GM18502 (cell line): ENCODE data around the gene SMC1A.

Experiments used
- ATAC-seq: cut with Tn5 transposase; IDR thresholded peaks from one replicate; pipeline ENCODE4 v1.9.1; 2021; ENCODE audit warnings: mild to moderate bottlenecking; ENCODE audit not compliant: unreplicated experiment, poor library complexity

Gene SMC1A

DNA sequence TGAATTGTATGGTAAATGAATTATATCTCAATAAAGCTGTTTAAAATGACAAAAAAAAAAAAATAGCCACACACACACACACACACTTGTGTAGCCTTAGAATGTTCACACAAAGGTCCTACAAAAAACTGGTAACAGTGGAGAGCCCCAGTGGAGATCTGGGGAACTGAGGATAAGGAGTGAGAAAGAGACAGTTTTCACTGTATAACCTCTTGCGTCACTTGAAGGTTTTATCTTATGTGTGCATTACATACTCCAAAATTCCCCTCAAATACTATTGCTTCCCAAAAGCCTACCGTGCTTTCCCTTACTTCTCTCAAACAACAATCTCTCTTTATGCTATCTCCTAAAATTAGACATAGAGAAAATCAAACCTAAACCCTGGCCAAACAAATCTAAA is 67.8 kb downstream of the SMC1A start:
- no peak for ATAC-seq

GRCh38 chrX:53347948-53348347 is 74.5 kb downstream of the SMC1A start:
- no peak for ATAC-seq

DNA sequence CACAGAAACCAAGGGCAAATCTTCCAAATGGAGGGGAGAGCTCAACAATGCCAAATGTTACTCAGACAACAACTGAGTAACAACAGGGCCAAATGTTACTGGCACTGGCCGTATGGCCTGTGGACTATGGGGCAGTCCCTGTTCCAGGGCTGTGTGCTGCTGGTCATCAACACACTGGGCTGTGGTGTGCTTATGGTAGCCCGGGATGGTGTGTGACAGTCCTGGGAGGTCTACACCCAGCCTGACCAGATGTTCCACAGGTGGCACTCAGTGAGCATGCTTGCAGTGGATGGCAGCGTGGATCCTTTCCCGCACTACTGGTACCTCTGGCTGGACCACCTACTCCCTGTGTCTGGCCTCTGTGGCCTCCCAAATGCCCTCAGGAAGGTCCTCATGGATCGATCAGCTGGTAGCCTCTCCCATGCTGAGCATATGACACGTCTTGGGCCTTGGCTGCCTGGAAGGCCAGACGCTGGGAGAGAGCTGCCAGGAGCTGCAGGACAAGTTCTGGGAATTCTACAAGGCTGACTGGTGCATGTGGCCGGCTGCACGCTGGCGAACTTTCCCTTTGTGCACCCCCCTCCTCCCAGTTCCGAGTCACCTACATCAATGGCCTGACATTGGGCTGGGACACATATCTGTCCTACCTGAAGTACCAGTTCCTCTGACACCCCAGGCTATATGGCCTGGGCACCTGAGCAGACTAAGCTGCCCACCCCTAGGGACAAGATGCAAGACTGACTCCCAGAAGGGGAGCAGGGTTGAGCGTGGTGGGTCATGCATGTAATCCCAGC is 81.4 kb downstream of the SMC1A start:
- ATAC-seq, result no peak

GRCh38 chrX:53337101-53337500 is 85.4 kb downstream of the SMC1A start:
- no peak for ATAC-seq

DNA sequence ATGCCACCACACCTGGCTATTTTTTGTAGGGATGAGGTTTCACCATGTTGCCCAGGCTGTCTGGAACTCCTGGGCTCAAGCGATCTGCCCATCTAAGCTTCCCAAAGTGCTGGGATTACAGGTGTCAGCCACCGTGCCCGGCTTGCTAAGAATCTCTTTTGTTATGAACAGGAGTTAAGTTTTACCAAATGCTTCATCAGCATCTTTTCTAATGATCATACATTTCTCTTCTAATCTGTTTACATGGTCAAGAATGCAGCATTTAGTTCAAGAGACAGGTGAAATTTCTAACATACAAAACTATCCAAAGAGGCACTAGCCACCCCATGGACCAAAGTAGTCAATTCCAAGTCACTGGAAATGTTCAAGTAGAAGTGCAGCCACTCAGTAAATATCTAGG is 88.6 kb downstream of the SMC1A start:
- ATAC-seq, result no peak

DNA sequence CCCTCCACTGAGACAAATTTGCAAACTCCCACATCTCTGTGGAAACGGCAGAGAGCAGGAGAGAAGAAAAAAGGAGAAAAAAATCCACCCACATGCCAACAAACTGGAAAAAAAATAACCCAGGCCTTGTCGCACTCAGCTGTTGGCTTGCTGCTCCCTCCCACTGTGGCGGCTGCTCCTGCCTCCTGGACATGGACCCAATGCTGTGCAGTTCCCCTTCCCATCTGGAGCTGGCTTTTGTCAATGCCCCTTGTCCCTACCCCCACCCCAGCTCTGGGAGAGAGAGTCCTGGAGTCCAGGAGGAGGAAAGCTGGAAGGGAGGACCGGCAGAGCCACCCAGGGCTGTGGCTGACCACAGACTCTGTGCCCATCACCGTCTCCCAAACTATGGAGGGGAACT is 90.2 kb downstream of the SMC1A start:
- ATAC-seq, result no peak

- no peak for ATAC-seq
These were observed 92.1 kb downstream of the SMC1A start for GRCh38 chrX:53330331-53330730.

DNA sequence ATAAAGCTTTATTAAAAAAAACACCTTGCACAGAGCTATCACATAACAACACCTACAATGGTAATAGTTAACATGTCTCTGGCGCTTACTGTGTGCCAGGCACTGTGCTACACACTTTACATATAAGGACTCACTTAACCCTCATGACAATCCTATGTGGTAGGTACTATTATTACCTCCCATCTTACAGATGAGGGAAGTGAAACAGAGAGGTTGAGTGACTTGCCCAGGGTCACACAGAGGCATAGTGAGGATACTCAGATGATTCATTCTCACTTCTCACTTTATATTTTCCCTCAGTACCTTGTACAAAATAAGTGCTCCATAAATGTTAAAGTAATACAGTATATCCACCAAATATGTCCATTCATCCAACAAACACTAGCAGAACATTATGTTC is 97.7 kb downstream of the SMC1A start:
- ATAC-seq, result no peak
